Umbilical cord (tissue), 2 donors: Measurements from ENCODE around the gene CD2BP2. TPM values are rescaled to one million over a fixed set of nuclear protein-coding genes. Genes with fewer than 3 reads are reported as not detected.
A peak's percentile ranks its signal among the peaks of the same experiment; 100 is the strongest.
"Not testable (repeated sequence)": the region's sequence is repeated elsewhere in the genome, so short reads cannot be mapped to it uniquely, and the experiment has no call there.

Experiments
- DNase-seq: peaks from one replicate; pipeline ENCODE4 v3.0.0-alpha.2; 2015; ENCODE audit warnings: low spot score
- total RNA-seq: library from RNA; depleted of rRNA; stranded (reverse); fragments of >200 nt; gene quantifications from one replicate; pipeline ENCODE4 v1.2.3, GENCODE V29; 2014; ENCODE audit warnings: low replicate concordance; ENCODE audit not compliant: insufficient read depth

Gene CD2BP2
- total RNA-seq, 1 donor from 2014 or later: 20.9 TPM

DNA sequence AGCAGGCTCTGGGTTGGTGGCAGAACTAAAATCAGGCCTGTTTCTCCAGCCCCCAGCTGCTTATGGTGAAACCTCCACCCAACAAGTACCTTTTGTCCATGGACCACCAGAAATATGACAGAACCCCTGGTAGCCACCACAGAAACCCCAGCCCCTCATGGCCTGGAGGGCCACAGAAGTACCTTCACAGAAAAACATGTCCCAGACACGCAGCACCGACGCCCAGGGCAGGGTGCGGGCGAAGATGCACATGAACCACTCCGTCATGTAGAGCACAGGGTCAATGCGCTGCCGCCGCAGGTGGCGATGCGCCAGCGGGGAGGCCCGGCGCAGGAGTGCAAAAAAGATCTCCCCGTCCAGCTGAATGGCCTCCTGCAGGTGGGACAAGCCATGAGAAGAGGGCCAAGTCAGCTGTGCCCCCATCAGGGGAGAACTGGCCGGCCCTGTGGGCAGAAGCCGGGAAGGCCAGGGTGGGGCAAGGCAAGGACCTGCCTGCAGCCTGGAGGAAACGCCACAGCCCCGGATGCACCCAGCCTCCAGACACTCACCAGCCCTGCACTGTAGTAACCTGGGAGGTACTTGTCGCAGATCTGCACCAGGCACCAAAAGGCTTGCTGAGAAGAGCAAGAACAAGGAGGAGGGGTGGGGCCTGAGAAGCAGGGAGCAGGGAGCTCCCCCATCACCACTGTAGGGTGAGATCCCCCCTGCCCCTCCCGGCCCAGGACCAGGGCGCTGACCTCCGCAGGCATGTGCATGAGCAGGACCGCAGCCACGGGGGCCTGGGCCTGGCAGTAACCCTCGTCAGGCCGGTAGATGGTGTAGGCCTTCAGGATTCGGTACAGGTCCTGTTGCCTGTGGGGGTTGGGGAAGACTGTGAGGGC is 4.1 kb upstream of the CD2BP2 start:
- no peak for DNase-seq

DNA sequence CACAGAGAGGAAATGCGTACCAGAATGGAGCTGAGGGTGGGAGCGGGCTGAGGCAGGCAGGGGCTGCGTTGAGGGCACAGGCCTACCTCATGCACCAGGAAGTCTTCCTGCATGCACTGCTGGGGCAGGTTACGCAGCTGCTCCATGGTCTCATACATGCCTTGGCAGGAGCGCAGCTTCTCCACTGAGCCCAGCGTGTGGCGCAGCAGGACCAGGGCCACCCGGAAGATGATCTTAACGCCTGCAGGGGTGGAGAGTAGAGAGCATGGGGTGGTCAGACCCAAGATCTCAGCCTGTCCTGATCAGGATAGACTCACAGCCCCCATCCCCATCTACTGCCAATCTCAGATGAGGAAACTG is 3.4 kb upstream of the CD2BP2 start:
- no peak for DNase-seq

DNA sequence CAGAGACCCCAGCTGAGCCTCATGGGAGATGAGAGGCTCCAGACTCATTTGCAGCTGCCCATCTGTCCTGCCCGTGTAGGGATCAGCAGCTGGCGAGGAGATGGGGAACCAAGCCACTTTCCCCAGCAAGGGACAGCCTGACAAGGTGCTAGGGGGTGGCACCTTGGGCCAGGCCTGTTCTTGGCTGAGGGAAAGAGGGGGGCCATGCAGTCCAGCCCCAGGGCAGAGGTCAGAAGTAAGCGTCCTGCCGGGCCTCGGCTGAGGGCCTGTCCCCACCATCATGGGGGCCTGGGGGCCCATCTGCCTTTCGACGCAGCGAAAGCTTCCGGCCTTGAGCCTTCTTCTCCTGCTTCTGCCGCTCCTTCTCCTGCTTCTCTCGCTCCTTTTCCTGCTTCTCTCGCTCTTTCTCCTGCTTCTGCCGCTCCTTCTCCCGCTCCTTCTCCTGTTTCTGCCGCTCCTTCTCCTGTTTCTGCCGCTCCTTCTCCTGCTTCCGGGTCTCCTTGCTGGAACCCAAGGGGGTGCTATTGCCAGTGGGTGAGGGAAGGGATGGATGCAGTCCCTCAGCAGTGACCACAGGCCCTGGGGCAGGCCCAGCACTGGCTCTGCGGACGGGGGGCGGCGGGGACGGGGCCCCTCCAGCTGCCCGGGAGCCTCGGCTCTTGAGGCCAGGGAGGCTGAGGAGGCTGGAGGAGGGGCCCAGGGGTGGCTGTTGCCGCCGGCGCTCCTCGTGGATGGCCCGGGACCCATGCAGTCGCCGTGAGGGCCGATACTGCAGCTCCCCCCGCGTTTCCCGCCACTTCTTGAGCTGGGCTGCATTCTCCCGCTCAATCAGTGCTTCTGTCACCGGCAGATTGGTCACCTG is 2.8 kb upstream of the CD2BP2 start:
- DNase-seq: no peak

DNA sequence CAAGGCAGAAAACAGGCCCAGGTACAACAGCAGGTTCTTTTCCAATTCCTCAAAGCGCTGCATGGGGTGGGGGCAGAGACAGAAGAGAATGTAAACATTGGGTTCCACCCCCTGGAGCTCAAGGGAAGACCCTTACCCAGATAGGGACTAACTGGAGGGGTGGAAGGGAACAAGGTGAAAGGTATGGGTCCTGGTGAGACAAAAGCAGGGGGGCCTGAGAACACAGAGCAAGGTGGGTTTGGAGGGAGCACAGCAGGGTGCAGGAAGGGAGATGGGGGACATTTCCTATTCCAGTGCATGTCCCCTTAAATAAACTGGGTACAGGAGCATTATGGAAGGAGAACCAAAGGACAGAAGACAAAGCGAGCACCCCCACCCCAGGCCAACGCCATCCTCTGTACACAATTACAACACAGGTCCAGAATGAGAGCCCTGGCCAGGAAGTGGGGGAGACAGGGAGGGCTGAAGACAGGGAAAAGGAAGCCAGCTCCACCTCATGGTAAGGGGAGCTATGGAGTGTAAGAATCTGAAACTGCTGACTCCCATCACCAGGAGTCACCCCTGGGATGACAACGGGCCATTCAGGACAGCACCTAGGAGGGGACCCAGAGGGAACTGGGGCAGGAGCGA is 2.1 kb upstream of the CD2BP2 start:
- no peak for DNase-seq

DNA sequence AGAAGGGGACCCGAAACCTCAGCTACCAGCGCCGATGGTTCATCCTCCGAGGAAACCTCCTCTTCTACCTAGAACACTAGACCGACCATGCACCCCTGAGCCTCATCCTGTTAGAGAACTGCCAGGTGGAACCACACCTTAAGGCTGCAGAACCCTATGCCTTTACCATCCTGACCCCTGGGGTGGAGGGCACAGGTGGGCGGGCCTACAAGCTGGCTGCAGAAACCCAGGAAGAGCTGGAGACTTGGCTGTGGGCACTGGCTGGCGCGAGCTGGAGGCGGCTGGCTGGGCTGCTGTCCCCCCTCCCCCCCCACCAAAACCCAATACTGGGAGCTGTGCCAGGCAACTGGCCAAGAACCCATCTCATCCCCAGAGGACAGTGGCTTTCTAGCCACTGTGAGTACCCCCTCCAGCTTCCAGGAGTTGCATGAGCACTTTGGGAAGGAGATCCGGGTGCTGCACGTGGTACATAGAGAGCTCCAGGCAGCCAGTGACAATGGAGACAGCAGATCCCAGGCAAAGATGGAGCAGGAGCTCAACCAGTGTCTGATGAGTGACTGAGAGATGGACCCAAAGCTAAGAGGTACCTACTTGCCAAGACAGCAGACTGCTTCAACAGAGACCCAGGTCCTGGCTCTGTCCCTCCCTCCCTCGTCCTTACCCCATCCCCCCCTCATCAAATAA is 1.4 kb upstream of the CD2BP2 start:
- no peak for DNase-seq

DNA sequence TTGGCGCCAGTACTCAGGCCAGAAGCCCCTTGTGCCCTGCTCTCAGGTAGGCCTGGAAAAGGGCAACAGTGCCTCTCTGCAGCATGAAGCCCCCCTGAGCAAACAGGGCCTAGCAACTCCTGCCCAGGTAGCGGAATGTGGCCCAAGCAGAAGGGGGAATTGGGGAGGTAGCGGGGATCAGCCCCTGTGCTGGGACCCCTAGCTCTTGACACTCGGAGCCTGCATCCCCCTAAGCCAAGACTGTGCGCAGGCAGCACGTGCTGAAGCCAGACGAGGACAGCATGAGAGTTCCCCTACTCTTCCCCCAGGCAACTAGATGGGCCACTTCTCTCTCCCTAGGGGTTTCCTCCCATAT is 823 bp upstream of the CD2BP2 start:
- DNase-seq: no peak

DNA sequence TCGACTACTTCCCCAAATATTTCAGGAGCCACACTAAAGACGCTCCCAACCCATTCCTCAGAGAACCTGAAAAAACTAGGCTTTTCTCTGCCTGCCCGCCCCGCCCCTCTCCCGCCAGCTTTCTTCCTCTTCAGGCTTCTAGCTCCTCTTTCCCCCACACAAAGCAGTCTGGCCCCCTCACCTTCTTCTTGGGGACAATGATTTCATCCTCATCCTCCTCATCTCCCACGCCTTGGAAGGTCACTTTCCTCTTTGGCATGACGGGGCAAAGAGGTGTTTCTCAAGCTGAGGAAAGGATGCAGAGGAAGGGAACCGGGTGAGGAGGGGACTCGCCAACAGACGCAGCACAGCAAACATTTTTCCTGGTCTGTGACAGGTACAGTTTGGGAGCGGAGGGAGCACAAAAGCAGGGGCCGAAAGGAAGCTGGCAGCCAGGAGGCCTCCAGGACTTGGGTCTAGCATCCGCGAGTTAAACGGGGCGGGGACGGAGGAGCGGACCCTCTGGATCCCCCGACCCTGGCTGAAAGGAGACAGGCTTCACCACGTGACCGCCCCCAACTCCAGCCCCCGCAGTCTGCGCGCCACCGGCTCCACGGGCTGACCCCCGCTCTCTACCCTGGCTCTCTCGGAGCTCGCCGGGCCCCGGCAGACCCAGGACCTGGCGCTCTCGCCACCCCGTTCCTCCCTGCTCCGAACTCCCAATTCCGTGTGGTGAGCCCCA is 525 bp downstream of the CD2BP2 start:
- DNase-seq: peak; percentile 13

DNA sequence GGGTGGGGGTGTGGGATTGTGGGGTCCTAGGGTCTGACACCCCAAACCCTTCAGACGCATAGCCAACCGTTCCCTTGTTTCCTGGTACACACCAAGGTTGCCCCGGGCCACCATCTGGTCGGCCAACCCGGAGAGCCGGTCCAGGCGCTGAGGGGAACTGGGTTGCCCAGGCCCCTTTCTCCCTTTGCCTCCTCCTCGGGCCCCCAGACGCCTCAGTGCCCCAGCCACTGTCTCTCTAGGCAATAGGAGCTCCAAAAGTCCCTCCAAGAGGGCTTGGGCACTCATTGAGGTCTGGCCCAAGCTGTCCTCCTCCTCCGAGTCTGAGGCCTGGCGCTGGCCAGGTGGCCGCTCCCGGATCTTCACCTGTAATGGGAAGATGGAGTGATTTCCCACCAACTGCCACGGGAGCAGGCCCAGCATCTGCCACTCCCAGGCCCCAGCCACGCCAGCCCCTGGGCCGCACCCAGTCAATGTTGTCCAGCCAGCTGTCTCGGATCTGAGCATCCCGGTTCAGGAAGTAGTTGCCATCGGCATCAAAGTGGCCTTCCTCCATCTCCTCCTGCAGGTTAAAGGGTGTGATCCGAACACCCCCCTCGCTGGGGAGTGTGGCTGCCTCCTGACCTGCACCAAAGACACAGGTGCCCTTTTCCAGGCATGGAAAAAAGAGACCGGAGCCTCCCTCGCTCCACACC is 1.5 kb downstream of the CD2BP2 start:
- no peak for DNase-seq

DNA sequence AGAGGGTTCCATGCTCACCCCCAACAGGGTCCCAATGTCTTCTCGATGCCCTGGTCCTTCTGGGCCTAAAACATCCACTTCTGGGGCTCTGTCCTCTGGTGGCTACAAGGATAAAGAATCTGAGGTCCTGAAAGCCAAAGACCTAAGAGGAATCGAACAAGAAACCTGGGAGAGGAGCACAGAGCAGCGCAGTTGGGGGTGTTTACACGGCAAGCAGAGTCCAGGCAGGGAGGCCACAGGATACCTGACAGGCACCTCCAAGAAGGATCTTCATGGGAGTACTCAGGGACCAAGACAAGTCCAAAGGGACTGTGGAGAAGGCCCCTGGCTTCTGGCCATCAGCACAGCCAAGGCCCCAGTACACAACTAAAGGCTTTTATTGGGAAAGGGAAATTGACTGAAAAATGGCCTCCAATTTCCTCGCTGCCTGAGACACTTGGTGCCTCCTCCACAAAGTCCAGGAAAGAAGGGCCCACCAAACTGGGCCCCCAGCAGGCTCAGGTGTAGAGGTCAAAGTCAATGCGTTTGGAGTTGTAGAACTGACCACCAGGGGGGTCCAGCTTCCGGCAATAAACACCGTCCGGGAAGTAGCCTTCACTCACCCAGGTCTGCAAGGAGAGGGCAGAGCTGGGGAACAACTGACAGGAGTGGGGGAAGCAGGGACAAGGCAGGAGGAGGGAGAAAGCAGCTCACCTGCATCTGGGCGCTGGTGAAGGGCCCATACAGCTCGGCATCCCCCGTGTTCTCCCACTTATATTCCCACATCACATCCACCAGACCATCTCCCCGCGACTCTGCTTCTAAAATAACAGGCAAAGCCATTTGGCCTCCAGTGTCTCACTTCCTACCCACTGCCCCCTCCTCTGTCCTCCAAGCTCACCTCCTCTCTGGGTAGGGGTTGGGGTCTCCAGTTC is 2.4 kb downstream of the CD2BP2 start:
- DNase-seq: no peak

DNA sequence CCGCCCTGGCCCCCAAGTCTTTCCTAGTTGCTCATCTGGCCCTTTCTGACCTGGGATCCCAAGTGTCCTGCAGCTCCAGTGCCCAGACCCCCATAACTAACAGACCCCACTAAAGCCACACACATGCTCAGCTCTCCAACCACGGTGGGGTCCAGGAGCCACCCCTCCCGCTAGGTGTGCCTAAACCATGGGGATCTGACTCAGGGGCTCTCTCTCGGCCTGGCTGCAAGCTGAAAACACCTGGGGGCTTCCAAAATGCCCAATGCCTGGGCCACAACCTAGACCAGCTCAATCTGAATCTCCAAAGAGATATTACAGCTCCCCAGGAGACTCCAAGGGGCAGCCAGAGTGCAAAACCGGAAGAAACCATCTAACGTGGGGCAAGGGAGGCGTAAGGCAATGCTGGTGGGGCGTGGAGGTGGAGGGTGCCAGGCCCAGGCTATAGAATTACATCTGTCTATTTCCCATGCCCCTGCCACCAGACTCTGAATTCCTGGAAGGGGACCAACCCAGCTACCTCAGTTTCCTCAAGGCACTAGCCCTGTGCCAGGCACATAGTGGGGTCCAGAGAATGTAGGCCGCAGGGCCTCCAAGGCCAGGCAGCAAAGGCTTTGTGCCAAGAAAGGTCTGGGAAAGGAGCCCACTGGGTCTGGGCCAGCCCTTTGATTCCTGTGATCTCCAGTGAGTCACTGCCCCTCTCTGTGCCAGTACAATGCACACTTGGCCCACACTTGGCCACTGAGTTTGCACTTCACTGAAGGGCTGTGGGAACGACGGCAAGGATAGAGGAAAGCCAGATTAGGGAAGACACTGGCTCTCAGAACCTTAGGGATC is 3.3 kb downstream of the CD2BP2 start:
- peak; percentile 47 for DNase-seq

DNA sequence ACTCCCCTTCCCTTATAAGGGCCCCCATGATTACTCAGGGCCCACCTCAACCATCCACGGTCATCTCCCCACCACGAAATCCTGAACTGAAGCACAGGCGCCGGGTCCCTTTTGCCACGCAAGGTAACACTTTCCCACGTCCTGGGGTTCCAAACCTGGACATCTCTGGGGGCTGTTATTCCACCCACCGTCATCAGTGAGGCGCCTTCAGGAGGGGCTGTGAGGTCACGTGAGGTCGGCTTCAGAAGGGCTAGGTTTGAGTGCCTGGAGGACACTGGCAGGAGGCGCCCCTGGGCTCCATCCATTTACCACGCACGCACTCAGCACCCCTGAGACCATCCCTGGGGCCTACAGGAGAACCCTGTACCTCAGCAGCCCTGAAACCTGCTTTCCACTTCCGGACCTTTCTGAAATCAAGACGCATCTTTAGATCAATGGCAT is 4.1 kb downstream of the CD2BP2 start:
- DNase-seq: no peak

DNA sequence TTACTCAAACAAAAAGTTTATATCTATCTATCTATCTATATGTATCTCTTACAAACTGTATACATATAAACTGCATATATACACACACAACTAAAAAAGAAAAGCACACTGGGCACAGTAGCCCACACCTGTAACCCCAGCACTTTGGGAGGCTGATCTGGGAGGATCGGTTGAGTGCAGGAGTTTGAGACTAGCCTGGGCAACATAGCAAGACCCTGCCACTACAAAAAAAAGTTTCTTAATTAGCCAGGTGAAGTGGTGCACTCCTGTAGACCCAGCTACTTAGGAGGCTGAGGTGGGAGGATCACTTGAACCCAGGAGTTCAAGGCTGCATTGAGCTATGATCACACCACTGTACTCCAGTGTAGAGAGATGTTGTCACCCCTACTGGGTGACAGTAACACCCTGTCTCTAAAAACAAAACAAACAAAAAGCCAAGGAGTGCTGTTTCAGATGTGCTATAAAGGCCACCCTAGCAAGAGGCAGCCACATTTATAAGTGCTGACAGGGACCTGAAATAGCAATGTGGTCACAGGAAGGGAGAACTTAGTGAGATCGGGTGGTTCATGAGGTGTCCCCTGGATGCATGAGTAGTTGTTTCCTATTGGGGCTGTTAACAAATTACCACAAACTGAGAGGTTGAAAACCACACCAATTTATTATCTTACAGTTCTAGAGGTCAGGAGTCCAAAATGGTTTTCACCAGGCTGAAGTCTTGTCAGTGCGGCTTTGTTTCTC is 4.8 kb downstream of the CD2BP2 start:
- no peak for DNase-seq

DNA sequence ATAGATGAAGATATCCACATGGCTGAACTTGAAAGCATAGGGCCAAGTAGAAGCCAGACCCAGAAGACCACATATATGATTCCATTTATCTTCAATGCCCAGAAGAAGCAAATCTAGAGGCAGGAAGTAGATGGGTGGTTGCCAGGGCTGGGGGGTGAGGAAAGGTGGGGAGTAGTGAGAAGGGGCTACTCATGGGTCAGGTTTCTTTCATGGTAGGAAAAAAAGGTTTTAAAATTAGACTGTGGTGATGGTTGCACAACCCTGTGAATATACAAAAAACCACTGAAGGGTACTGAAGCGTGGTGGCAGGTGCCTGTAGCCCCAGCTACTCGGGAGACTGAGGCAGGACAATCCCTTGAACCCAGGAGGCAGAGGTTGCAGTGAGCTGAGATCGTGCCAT is 5.4 kb downstream of the CD2BP2 start:
- DNase-seq: no peak

DNA sequence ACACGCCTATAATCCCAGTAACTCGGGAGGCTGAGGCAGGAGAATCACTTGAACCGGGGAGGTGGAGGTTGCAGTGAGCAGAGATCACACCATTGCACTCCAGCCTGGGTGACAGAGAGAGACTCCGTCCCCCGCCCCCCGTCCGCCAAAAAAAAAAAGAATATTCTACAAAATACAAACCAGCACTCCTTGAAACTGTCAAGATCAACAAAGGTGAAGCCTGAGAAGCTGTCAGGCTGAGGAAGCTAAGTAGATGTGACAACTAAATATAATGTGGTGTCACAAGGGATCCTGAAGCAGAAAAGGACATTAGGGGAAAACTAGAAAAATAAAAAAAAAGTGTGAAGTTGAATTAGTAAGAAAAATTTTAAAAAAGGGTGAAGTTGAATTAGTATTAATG is 6.2 kb downstream of the CD2BP2 start:
- no peak for DNase-seq

DNA sequence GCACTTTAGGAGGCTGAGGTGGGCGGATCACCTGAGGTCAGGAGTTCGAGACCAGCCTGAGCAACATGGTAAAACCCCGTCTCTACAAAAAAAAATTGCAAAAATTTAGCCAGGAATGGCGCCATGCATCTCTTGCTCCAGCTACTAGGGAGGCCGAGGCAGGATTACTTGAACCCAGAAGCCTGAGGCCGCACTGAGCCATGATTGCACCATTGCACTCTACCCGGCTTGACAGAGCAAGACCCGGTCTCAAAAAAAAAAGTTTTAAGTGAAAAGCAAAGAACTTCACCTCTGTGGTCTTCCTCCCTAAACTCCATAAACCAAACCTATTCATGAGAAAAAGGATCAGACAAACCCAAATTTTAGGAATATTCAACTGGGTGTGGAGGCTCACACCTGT is 7.0 kb downstream of the CD2BP2 start:
- DNase-seq: no peak

DNA sequence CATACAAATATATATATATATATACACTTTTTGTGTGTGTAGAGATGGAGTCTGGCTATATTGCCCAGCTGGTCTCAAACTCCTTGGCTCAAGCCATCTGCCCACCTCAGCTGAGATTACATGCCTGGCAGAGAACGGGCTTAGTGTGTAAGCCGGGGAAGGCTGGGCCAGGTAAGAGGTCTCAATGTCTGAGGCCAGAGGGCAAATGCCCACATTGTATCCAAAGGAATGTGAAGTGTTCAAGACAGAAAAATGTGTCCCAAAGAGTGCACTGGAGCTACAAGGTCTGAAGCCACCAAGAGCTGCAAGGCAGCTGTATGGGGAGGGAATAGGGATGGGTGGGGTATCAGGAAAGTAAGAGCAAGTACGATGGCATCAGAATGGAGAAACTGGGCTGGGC is 8.8 kb downstream of the CD2BP2 start:
- DNase-seq: no peak

DNA sequence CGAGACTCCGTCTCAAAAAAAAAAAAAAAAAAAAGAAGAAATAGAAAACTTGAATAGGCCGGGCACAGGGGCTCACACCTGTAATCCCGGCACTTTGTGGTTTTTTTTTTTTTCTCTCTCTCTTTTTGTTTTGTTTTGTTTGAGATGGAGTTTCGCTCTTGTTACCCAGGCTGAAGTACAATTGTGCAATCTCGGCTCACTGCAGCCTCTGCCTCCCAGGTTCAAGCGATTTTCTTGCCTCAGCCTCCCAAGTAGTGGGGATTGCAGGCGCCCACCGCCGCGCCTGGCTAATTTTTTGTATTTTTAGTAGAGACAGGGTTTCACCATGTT is 11.7 kb downstream of the CD2BP2 start:
- not testable (repeated sequence) for DNase-seq
